DND-41 (cell line): ENCODE measurements around the gene OTUD7B.

ENCODE experiments used
- EZH2 ChIP-seq: IDR thresholded peaks from 3 replicates; pipeline ENCODE4 v1.6.1; 2012; ENCODE audit warnings: borderline replicate concordance, low read depth, mild to moderate bottlenecking, moderate library complexity, low read length, inconsistent platforms; ENCODE audit not compliant: severe bottlenecking
- TF ChIP-seq, protein P1 (sequence below): IDR thresholded peaks from 2 replicates; pipeline ENCODE4 v1.5.1; 2012; ENCODE audit warnings: borderline replicate concordance, low read length, moderate library complexity, mild to moderate bottlenecking; ENCODE audit not compliant: poor library complexity, severe bottlenecking; ENCODE audit errors: extremely low read depth

DNA sequence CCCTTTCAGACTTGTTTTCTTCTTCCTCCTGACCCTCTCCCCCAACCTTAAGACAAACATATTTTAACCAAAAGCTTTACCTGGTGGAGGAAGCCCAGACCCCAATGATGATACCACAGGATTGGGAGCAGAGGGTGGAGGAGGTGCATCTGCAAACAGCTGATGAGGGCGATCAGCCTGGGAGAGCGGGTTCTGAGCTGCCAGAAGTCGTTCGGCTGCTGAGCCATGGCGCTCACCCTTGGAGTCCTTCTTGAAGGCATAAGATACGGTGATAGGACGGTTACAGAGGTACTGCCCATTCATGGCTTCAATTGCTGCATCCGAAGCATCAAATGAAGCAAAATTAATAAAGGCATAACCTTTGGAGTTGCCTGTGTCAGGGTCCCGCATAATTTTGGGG is 84.2 kb downstream of the OTUD7B start:
- TF ChIP-seq, protein P1, sequence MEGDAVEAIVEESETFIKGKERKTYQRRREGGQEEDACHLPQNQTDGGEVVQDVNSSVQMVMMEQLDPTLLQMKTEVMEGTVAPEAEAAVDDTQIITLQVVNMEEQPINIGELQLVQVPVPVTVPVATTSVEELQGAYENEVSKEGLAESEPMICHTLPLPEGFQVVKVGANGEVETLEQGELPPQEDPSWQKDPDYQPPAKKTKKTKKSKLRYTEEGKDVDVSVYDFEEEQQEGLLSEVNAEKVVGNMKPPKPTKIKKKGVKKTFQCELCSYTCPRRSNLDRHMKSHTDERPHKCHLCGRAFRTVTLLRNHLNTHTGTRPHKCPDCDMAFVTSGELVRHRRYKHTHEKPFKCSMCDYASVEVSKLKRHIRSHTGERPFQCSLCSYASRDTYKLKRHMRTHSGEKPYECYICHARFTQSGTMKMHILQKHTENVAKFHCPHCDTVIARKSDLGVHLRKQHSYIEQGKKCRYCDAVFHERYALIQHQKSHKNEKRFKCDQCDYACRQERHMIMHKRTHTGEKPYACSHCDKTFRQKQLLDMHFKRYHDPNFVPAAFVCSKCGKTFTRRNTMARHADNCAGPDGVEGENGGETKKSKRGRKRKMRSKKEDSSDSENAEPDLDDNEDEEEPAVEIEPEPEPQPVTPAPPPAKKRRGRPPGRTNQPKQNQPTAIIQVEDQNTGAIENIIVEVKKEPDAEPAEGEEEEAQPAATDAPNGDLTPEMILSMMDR: no peak
- no peak for TF ChIP-seq EZH2
